Right lobe of liver (tissue), 6 donors: ENCODE measurements around the gene C2orf76. TPM values are rescaled to one million over a fixed set of nuclear protein-coding genes. Genes with fewer than 3 reads are reported as not detected.

Source experiments
- ATAC-seq, 4 donors: fragments of 200-7000 bp; cut with Tn5 transposase; one replicate each; pipeline ENCODE4 v1.9.1; 2020; ENCODE audit warnings: mild to moderate bottlenecking in 4 of 4, moderate library complexity in 4 of 4
- DNase-seq, 3 donors: peaks; one replicate each; pipeline ENCODE4 v3.0.0-alpha.2; 2020
- H3K27ac ChIP-seq, 3 donors: fragments of 200-600 bp; one replicate each; pipeline ENCODE4 v1.8.0; 2022
- H3K27me3 ChIP-seq, 2 donors: fragments of 200-600 bp; one replicate each; pipeline ENCODE4 v1.8.0; 2022
- H3K36me3 ChIP-seq, 4 donors: fragments of 200-600 bp; sonication (generic) in 1 of 4; one replicate each; pipeline versions ENCODE4 v1.5.1 to v1.8.0; 2017 to 2022; ENCODE audit warnings: control low read depth in 1 of 4
- H3K4me1 ChIP-seq, 4 donors: fragments of 200-600 bp; sonication (generic) in 1 of 4; one replicate each; pipeline versions ENCODE4 v1.5.1 to v1.8.0; 2017 to 2022; ENCODE audit warnings: control low read depth in 1 of 4
- H3K4me3 ChIP-seq, 3 donors: fragments of 200-600 bp; one replicate each; pipeline ENCODE4 v1.8.0; 2022
- H3K9me3 ChIP-seq, 4 donors: fragments of 200-600 bp; sonication (generic) in 1 of 4; one replicate each; pipeline versions ENCODE4 v1.5.1 to v1.8.0; 2017 to 2022; ENCODE audit warnings: control low read depth in 1 of 4
- CTCF ChIP-seq, 4 donors: fragments of 200-600 bp in 3 of 4; fragments of 450-650 bp in 1 of 4; IDR thresholded peaks; one replicate each; pipeline versions ENCODE4 v1.5.1 to v1.8.0; 2016 to 2022; ENCODE audit warnings: antibody characterized with exemption in 4 of 4, mild to moderate bottlenecking in 2 of 4
- POLR2A ChIP-seq: fragments of 450-650 bp; IDR thresholded peaks from one replicate; pipeline ENCODE4 v1.6.1; 2017; ENCODE audit warnings: antibody characterized with exemption, mild to moderate bottlenecking
- WGBS: methylation state at CpG from one replicate; pipeline ENCODE4 v1.1.6; 2018; ENCODE audit warnings: low coverage, low lambda C conversion rate; ENCODE audit not compliant: insufficient coverage; ENCODE audit errors: missing lambda C conversion rate; 5-methylcytosine and 5-hydroxymethylcytosine counted together
- intact Hi-C, 2 donors: fragments of 100-400 bp; cut with DNase I; formaldehyde crosslinking; loops; one replicate each; pipeline versions ENCODE4 v1.11.2 to v1.14.1; 2022
- total RNA-seq, 6 experiments: library from RNA; depleted of rRNA in 2 of 6; stranded (reverse); fragments of >200 nt in 2 of 6; fragmentation: NEBNext Ultra II Directional in 3 of 6; extraction: Animal tissue kit (Norgen Biotek cat#: 25700) in 3 of 6; gene quantifications; one replicate each; pipeline versions ENCODE4 v1.1.0 to v1.2.4, GENCODE V29; 2016 to 2023
- donor health status: DM: no; HTN: yes; CAD: no.
- donor health status: DM: no; HTN: no; CAD: no.
- donor health status: DM: no; HTN: no; CAD: no.
- donor health status: DM: no; HTN: yes; CAD: no.
- donor health status: DM: no; HTN: yes; CAD: no.

C2orf76 gene
- total RNA-seq, 6 experiments from 2014 or later: 2.6 to 5.5 (median 3.5) TPM

GRCh38 chr2:119290859-119291587 is 75.6 kb downstream of the C2orf76 start:
- peaks cover 0 to 19% (median 0%) of the 10 kb centered on the region in 4 donors for H3K4me1 ChIP-seq
- no peaks in the 10 kb centered on the region for H3K27me3 ChIP-seq
- TF ChIP-seq POLR2A (no peak), CTCF (IDR thresholded peaks at IDR 0.05) (peak; percentile 78 to 90 (median 84))
- no peak overlapping the region for H3K4me3 ChIP-seq
- DNase-seq (peak; percentile 78 to 84 (median 80)), ATAC-seq (peak; percentile 94 to 96 (median 96))
- H3K36me3 ChIP-seq: no peaks in the 10 kb centered on the region
- H3K9me3 ChIP-seq: no peaks in the 10 kb centered on the region
- 21% methylated on average over 9 of the region's 15 CpGs for WGBS
- intact Hi-C loops: loop anchor here in 1 of 2 donors (5.0 kb wide), 1 partner anchor 279 kb away; no protein-coding TSS in a partner anchor
- no peak overlapping the region for H3K27ac ChIP-seq

- intact Hi-C loops: loop anchor here in 1 of 2 donors (5.0 kb wide), 1 partner anchor 277 kb away; no protein-coding TSS in a partner anchor
- DNase-seq: no peak
- Histone ChIP-seq H3K4me1 (peaks cover 0 to 19% (median 0%) of the 10 kb centered on the region in 4 donors), H3K4me3 (no peak overlapping the region), H3K27ac (no peak overlapping the region), H3K9me3 (no peaks in the 10 kb centered on the region), H3K36me3 (no peaks in the 10 kb centered on the region), H3K27me3 (no peaks in the 10 kb centered on the region)
- ATAC-seq: no peak
- WGBS: 98% methylated on average over 5 of the region's 6 CpGs
- TF ChIP-seq CTCF (IDR thresholded peaks at IDR 0.05): no peak
- TF ChIP-seq POLR2A: no peak
These were observed 77.0 kb downstream of the C2orf76 start for GRCh38 chr2:119289642-119290041.

- H3K27ac ChIP-seq: no peak overlapping the region
- WGBS: 82% methylated on average over 7 of the region's 11 CpGs
- peaks cover 0 to 21% (median under 1%) of the 10 kb centered on the region in 4 donors for H3K4me1 ChIP-seq
- no peaks in the 10 kb centered on the region for H3K9me3 ChIP-seq
- DNase-seq: no peak
- no peak overlapping the region for H3K4me3 ChIP-seq
- ATAC-seq: no peak
- H3K36me3 ChIP-seq: no peaks in the 10 kb centered on the region
- intact Hi-C loops: no loop called here
- TF ChIP-seq CTCF (IDR thresholded peaks at IDR 0.05) (no peak), POLR2A (no peak)
- no peaks in the 10 kb centered on the region for H3K27me3 ChIP-seq
These were observed 77.5 kb downstream of the C2orf76 start for GRCh38 chr2:119289093-119289492.

GRCh38 chr2:119288576-119288975 is 78.1 kb downstream of the C2orf76 start:
- peaks cover 0 to 26% (median 3%) of the 10 kb centered on the region in 4 donors for H3K4me1 ChIP-seq
- H3K4me3 ChIP-seq: no peak overlapping the region
- H3K27ac ChIP-seq: no peak overlapping the region
- no peaks in the 10 kb centered on the region for H3K9me3 ChIP-seq
- no peaks in the 10 kb centered on the region for H3K27me3 ChIP-seq
- intact Hi-C loops: no loop called here
- no peak for DNase-seq
- ATAC-seq: no peak
- 89% methylated on average over 6 of the region's 6 CpGs for WGBS
- TF ChIP-seq POLR2A (no peak), CTCF (IDR thresholded peaks at IDR 0.05) (no peak)
- H3K36me3 ChIP-seq: no peaks in the 10 kb centered on the region
